ENCODE results near the gene JARID2.
A peak's percentile ranks its signal among the peaks of the same experiment; 100 is the strongest.

JARID2 gene

GRCh38 chr6:15434823-15435380, 189.0 kb downstream of the JARID2 start:
- DNase-seq (ENCODE audit: low spot score): no peak
- no peak for FAIRE-seq

GRCh38 chr6:15435468-15435867, 189.6 kb downstream of the JARID2 start:
- DNase-seq (ENCODE audit: low spot score) (no peak), FAIRE-seq (no peak)

GRCh38 chr6:15436451-15436850, 190.6 kb downstream of the JARID2 start:
- FAIRE-seq: no peak
- no peak for DNase-seq (ENCODE audit: low spot score)

- FAIRE-seq (no peak), DNase-seq (ENCODE audit: low spot score) (no peak)
Observed at GRCh38 chr6:15437090-15437635, 191.3 kb downstream of the JARID2 start.

- DNase-seq (ENCODE audit: low spot score): no peak
- FAIRE-seq: no peak
Observed at GRCh38 chr6:15439410-15440025, 193.6 kb downstream of the JARID2 start.

GRCh38 chr6:15440040-15440439, 194.2 kb downstream of the JARID2 start:
- FAIRE-seq (no peak), DNase-seq (ENCODE audit: low spot score) (no peak)

GRCh38 chr6:15441215-15441868, 195.5 kb downstream of the JARID2 start:
- FAIRE-seq: no peak
- peak; percentile 29 for DNase-seq (ENCODE audit: low spot score)

GRCh38 chr6:15441981-15442380, 196.1 kb downstream of the JARID2 start:
- no peak for FAIRE-seq

GRCh38 chr6:15442467-15442866, 196.6 kb downstream of the JARID2 start:
- DNase-seq (ENCODE audit: low spot score) (no peak), FAIRE-seq (no peak)

More at GRCh38 chr6:15441981-15442380, 196.1 kb downstream of the JARID2 start:
- no peak for DNase-seq (ENCODE audit: low spot score)

- DNase-seq (ENCODE audit: low spot score) (peak; percentile 77), FAIRE-seq (no peak)
Observed at GRCh38 chr6:15443119-15443830, 197.4 kb downstream of the JARID2 start.

GRCh38 chr6:15444081-15444731, 198.3 kb downstream of the JARID2 start:
- DNase-seq (ENCODE audit: low spot score) (no peak), FAIRE-seq (no peak)

GRCh38 chr6:15444881-15445280, 199.0 kb downstream of the JARID2 start:
- no peak for FAIRE-seq
- DNase-seq (ENCODE audit: low spot score): no peak

GRCh38 chr6:15447546-15448267, 201.8 kb downstream of the JARID2 start:
- no peak for DNase-seq (ENCODE audit: low spot score)
- FAIRE-seq: no peak

- no peak for DNase-seq (ENCODE audit: low spot score)
Observed at GRCh38 chr6:15449011-15449410, 203.1 kb downstream of the JARID2 start.

GRCh38 chr6:15451738-15452137, 205.9 kb downstream of the JARID2 start:
- DNase-seq (ENCODE audit: low spot score): no peak

More at GRCh38 chr6:15449011-15449410, 203.1 kb downstream of the JARID2 start:
- FAIRE-seq: no peak

GRCh38 chr6:15452182-15452941, 206.5 kb downstream of the JARID2 start:
- no peak for DNase-seq (ENCODE audit: low spot score)
- no peak for FAIRE-seq

More at GRCh38 chr6:15451738-15452137, 205.9 kb downstream of the JARID2 start:
- FAIRE-seq: no peak

GRCh38 chr6:15453186-15453585, 207.3 kb downstream of the JARID2 start:
- DNase-seq (ENCODE audit: low spot score) (no peak), FAIRE-seq (no peak)

- FAIRE-seq: no peak
- no peak for DNase-seq (ENCODE audit: low spot score)
Observed at GRCh38 chr6:15453622-15454021, 207.8 kb downstream of the JARID2 start.

GRCh38 chr6:15456422-15456821, 210.6 kb downstream of the JARID2 start:
- FAIRE-seq (no peak), DNase-seq (ENCODE audit: low spot score) (no peak)

- DNase-seq (ENCODE audit: low spot score): no peak
- FAIRE-seq: no peak
Observed at GRCh38 chr6:15457121-15457650, 211.3 kb downstream of the JARID2 start.

Measured in RCC 7860 (cell line).